ENCODE results near the gene MYRIP. TPM values are rescaled to one million over a fixed set of nuclear protein-coding genes. Genes with fewer than 3 reads are reported as not detected.

The MYRIP gene
- total and polyA plus RNA-seq, 10 donors, result 1.5 to 35.2 (median 16.2) TPM

- intact Hi-C loops (cut with DNase I; ENCODE audit: low total_unique reads), result no loop called here
Measured at GRCh38 chr3:40172560-40172959, 363.2 kb downstream of the MYRIP start.

GRCh38 chr3:40173227-40173721, 363.9 kb downstream of the MYRIP start:
- Histone ChIP-seq H3K9me3 (no peaks in the 10 kb centered on the region), H3K36me3 (no peaks in the 10 kb centered on the region), H3K4me1 (peaks cover 0 to 9% (median 0%) of the 10 kb centered on the region in 6 donors), H3K27ac (no peak overlapping the region), H3K4me3 (no peak overlapping the region), H3K27me3 (replicated peaks in 1 of 7) (no peaks in the 10 kb centered on the region)
- intact Hi-C loops (cut with DNase I; ENCODE audit: low total_unique reads), result no loop called here
- WGBS, 5 donors, result 55 to 74% (median 70%) methylated on average over 6 to 7 of the region's 7 CpGs
- no peak for DNase-seq
- no peak for TF ChIP-seq POLR2A (IDR thresholded peaks at IDR 0.05)
- TF ChIP-seq POLR2AphosphoS5 (IDR thresholded peaks at IDR 0.05), result no peak
- no peak for TF ChIP-seq CTCF (IDR thresholded peaks at IDR 0.05 in 8 of 11, conservative IDR thresholded peaks at IDR 0.05 in 3 of 11)

More at GRCh38 chr3:40172560-40172959, 363.2 kb downstream of the MYRIP start:
- DNase-seq, result no peak
- no peaks in the 10 kb centered on the region for H3K36me3 ChIP-seq
- 48 to 81% (median 66%) methylated on average over 1 of the region's 1 CpG for WGBS, 5 donors
- no peaks in the 10 kb centered on the region for H3K9me3 ChIP-seq
- no peaks in the 10 kb centered on the region for H3K27me3 ChIP-seq (replicated peaks in 1 of 7)
- H3K4me3 ChIP-seq, result no peak overlapping the region
- TF ChIP-seq POLR2A (IDR thresholded peaks at IDR 0.05) (no peak), POLR2AphosphoS5 (IDR thresholded peaks at IDR 0.05) (no peak), CTCF (IDR thresholded peaks at IDR 0.05 in 8 of 11, conservative IDR thresholded peaks at IDR 0.05 in 3 of 11) (no peak)
- H3K4me1 ChIP-seq, result peaks cover 0 to 9% (median 0%) of the 10 kb centered on the region in 6 donors
- H3K27ac ChIP-seq, result no peak overlapping the region

DNA sequence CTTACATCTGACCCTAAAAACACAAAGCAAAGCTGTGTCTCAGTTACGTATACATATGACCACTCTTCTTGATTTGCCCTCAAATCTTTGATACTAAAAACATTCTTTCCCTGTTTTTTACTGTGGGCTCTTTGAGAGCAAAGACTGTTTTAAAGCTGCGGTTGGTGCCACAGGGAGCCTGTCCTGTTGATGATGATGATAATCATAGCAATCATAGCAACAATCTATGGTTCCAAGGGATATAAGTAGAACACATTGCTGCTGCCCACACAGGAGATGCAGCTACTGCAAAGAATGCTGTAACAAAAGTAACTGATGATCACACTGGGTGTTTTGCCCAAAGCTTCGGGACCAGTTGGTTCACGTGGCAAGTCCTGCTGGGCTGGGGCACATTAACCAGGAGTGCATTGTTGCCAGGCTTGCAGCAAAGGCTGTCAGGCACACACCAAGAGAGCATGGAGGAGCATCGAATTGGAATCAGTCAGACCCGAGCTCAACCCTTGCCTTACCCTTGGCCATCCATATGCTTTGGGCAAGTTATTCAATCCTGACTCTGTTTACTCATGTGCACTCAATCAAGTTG, 368.7 kb downstream of the MYRIP start:
- DNase-seq, result no peak
- intact Hi-C loops (cut with DNase I; ENCODE audit: low total_unique reads), result loop anchor here (5.0 kb wide), 1 partner anchor 456 kb away; no protein-coding TSS in a partner anchor
- Histone ChIP-seq H3K27me3 (replicated peaks in 1 of 7) (no peaks in the 10 kb centered on the region), H3K27ac (no peak overlapping the region), H3K36me3 (peaks cover 0 to 4% (median 2%) of the 10 kb centered on the region in 6 donors), H3K9me3 (no peaks in the 10 kb centered on the region), H3K4me1 (peaks cover 0 to 9% (median 0%) of the 10 kb centered on the region in 6 donors), H3K4me3 (no peak overlapping the region)
- 85 to 94% (median 87%) methylated on average over 5 to 6 of the region's 6 CpGs for WGBS, 5 donors
- TF ChIP-seq CTCF (IDR thresholded peaks at IDR 0.05 in 8 of 11, conservative IDR thresholded peaks at IDR 0.05 in 3 of 11), result no peak
- TF ChIP-seq POLR2AphosphoS5 (IDR thresholded peaks at IDR 0.05), result no peak
- TF ChIP-seq POLR2A (IDR thresholded peaks at IDR 0.05), result no peak

DNA sequence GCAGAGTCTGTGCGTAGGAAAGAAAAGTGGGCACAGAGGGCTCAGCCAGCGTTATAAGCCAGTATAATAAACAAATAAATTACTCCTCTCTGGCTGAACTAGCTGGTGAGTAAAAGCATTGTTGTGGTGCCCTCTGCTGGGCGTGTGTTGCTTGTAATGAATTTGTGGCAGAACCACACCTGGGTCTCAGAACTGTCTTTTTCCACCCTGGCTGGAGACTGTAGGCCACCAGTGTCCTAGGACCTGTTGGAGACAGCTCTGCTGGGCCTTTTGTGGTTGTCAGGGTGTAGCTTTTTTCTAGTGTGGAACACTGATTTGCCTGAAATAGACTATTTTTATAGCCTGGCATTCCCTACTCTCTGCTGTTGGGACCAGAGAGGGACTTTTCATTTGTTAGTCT, 369.6 kb downstream of the MYRIP start:
- Histone ChIP-seq H3K4me3 (no peak overlapping the region), H3K27me3 (replicated peaks in 1 of 7) (no peaks in the 10 kb centered on the region), H3K4me1 (peaks cover 0 to 3% (median 0%) of the 10 kb centered on the region in 6 donors), H3K27ac (no peak overlapping the region), H3K9me3 (no peaks in the 10 kb centered on the region), H3K36me3 (peaks cover 0 to 8% (median 3%) of the 10 kb centered on the region in 6 donors)
- 14 to 19% (median 17%) methylated on average over 3 of the region's 3 CpGs for WGBS, 5 donors
- TF ChIP-seq CTCF (IDR thresholded peaks at IDR 0.05 in 8 of 11, conservative IDR thresholded peaks at IDR 0.05 in 3 of 11) (peak in 10 of 11 experiments; percentile 18 to 71 (median 59)), POLR2AphosphoS5 (IDR thresholded peaks at IDR 0.05) (no peak), POLR2A (IDR thresholded peaks at IDR 0.05) (no peak)
- DNase-seq, result peak; percentile 78
- intact Hi-C loops (cut with DNase I; ENCODE audit: low total_unique reads), result loop anchor here (5.0 kb wide), 1 partner anchor 457 kb away; no protein-coding TSS in a partner anchor
